ENCODE data around the gene TMEM163.
"Not testable (repeated sequence)": the region's sequence is repeated elsewhere in the genome, so short reads cannot be mapped to it uniquely, and the experiment has no call there.

The TMEM163 gene

GRCh38 chr2:134728163-134728562, 9.4 kb upstream of the TMEM163 start:
- no CpG with 5 or more reads among the region's 3 CpGs for WGBS (ENCODE audit: extremely low coverage, insufficient coverage, low lambda C conversion rate)

GRCh38 chr2:134727385-134727784, 8.6 kb upstream of the TMEM163 start:
- H2AK5ac ChIP-seq (ENCODE audit: low read length) = no peak overlapping the region
- no peaks in the 10 kb centered on the region for H3K79me2 ChIP-seq (ENCODE audit: control insufficient read depth, insufficient read depth, low read length)
- H3K27ac ChIP-seq (ENCODE audit: low read depth, low read length) = no peak overlapping the region
- H3K23ac ChIP-seq (ENCODE audit: low read length) = no peak overlapping the region
- H4K5ac ChIP-seq (ENCODE audit: low read length) = no peak overlapping the region
- peak; percentile 44 for DNase-seq
- no peaks in the 10 kb centered on the region for H3K27me3 ChIP-seq (ENCODE audit: insufficient read depth, low read length, poor library complexity)
- H2BK120ac ChIP-seq (ENCODE audit: low read depth, low read length) = no peak overlapping the region
- H3K4ac ChIP-seq (ENCODE audit: low read depth, low read length) = no peak overlapping the region
- H3K4me3 ChIP-seq (ENCODE audit: low read length) = no peak overlapping the region
- H3K4me1 ChIP-seq (ENCODE audit: control insufficient read depth, low read depth, low read length) = no peaks in the 10 kb centered on the region
- H3K36me3 ChIP-seq (ENCODE audit: control insufficient read depth, insufficient read depth, low read length) = no peaks in the 10 kb centered on the region
- H3K79me1 ChIP-seq (ENCODE audit: low read length) = no peaks in the 10 kb centered on the region
- H3K9ac ChIP-seq (ENCODE audit: low read length) = no peak overlapping the region
- no peak overlapping the region for H3K4me2 ChIP-seq (ENCODE audit: low read length)
- WGBS (ENCODE audit: extremely low coverage, insufficient coverage, low lambda C conversion rate) = no CpG with 5 or more reads among the region's 4 CpGs
- no peak overlapping the region for H4K8ac ChIP-seq (ENCODE audit: low read depth, low read length)
- H2BK15ac ChIP-seq (replicated peaks; ENCODE audit: low read depth) = no peak overlapping the region
- no peak overlapping the region for H3K56ac ChIP-seq (ENCODE audit: low read length)
- H2BK5ac ChIP-seq (ENCODE audit: low read length) = no peak overlapping the region
- H3K18ac ChIP-seq (ENCODE audit: low read length) = no peak overlapping the region

More at GRCh38 chr2:134728163-134728562, 9.4 kb upstream of the TMEM163 start:
- DNase-seq = no peak
- Histone ChIP-seq H2BK120ac (ENCODE audit: low read depth, low read length) (no peak overlapping the region), H4K5ac (ENCODE audit: low read length) (no peak overlapping the region), H3K4me3 (ENCODE audit: low read length) (no peak overlapping the region), H3K27me3 (ENCODE audit: insufficient read depth, low read length, poor library complexity) (no peaks in the 10 kb centered on the region), H3K4ac (ENCODE audit: low read depth, low read length) (no peak overlapping the region), H4K8ac (ENCODE audit: low read depth, low read length) (no peak overlapping the region), H3K36me3 (ENCODE audit: control insufficient read depth, insufficient read depth, low read length) (no peaks in the 10 kb centered on the region), H3K23ac (ENCODE audit: low read length) (no peak overlapping the region), H3K4me1 (ENCODE audit: control insufficient read depth, low read depth, low read length) (no peaks in the 10 kb centered on the region), H2AK5ac (ENCODE audit: low read length) (no peak overlapping the region), H3K9ac (ENCODE audit: low read length) (no peak overlapping the region), H3K4me2 (ENCODE audit: low read length) (no peak overlapping the region), H3K79me2 (ENCODE audit: control insufficient read depth, insufficient read depth, low read length) (no peaks in the 10 kb centered on the region), H3K27ac (ENCODE audit: low read depth, low read length) (no peak overlapping the region), H3K56ac (ENCODE audit: low read length) (no peak overlapping the region), H2BK5ac (ENCODE audit: low read length) (no peak overlapping the region), H2BK15ac (replicated peaks; ENCODE audit: low read depth) (no peak overlapping the region), H3K18ac (ENCODE audit: low read length) (no peak overlapping the region), H3K79me1 (ENCODE audit: low read length) (no peaks in the 10 kb centered on the region)

- H3K79me1 ChIP-seq (ENCODE audit: low read length) = no peaks in the 10 kb centered on the region
- no peak overlapping the region for H4K5ac ChIP-seq (ENCODE audit: low read length)
- H3K79me2 ChIP-seq (ENCODE audit: control insufficient read depth, insufficient read depth, low read length) = no peaks in the 10 kb centered on the region
- no peak overlapping the region for H2AK5ac ChIP-seq (ENCODE audit: low read length)
- H2BK5ac ChIP-seq (ENCODE audit: low read length) = no peak overlapping the region
- H4K8ac ChIP-seq (ENCODE audit: low read depth, low read length) = no peak overlapping the region
- no peak overlapping the region for H3K4me2 ChIP-seq (ENCODE audit: low read length)
- no peak overlapping the region for H2BK15ac ChIP-seq (replicated peaks; ENCODE audit: low read depth)
- no peak overlapping the region for H3K23ac ChIP-seq (ENCODE audit: low read length)
- no peak overlapping the region for H3K56ac ChIP-seq (ENCODE audit: low read length)
- no peak overlapping the region for H3K27ac ChIP-seq (ENCODE audit: low read depth, low read length)
- no peak overlapping the region for H2BK120ac ChIP-seq (ENCODE audit: low read depth, low read length)
- no peak overlapping the region for H3K4me3 ChIP-seq (ENCODE audit: low read length)
- H3K36me3 ChIP-seq (ENCODE audit: control insufficient read depth, insufficient read depth, low read length) = no peaks in the 10 kb centered on the region
- H3K4me1 ChIP-seq (ENCODE audit: control insufficient read depth, low read depth, low read length) = no peaks in the 10 kb centered on the region
- no peak overlapping the region for H3K9ac ChIP-seq (ENCODE audit: low read length)
- no peak for DNase-seq
- H3K18ac ChIP-seq (ENCODE audit: low read length) = no peak overlapping the region
- no peak overlapping the region for H3K4ac ChIP-seq (ENCODE audit: low read depth, low read length)
- H3K27me3 ChIP-seq (ENCODE audit: insufficient read depth, low read length, poor library complexity) = no peaks in the 10 kb centered on the region
Measured at GRCh38 chr2:134726645-134727044, 7.8 kb upstream of the TMEM163 start.

GRCh38 chr2:134725876-134726275, 7.1 kb upstream of the TMEM163 start:
- H3K18ac ChIP-seq (ENCODE audit: low read length) = no peak overlapping the region
- H2BK120ac ChIP-seq (ENCODE audit: low read depth, low read length) = no peak overlapping the region
- H3K23ac ChIP-seq (ENCODE audit: low read length) = no peak overlapping the region
- H4K8ac ChIP-seq (ENCODE audit: low read depth, low read length) = no peak overlapping the region
- no peak overlapping the region for H3K27ac ChIP-seq (ENCODE audit: low read depth, low read length)
- H3K79me2 ChIP-seq (ENCODE audit: control insufficient read depth, insufficient read depth, low read length) = no peaks in the 10 kb centered on the region
- H2BK5ac ChIP-seq (ENCODE audit: low read length) = no peak overlapping the region
- H2AK5ac ChIP-seq (ENCODE audit: low read length) = no peak overlapping the region
- no peak overlapping the region for H2BK15ac ChIP-seq (replicated peaks; ENCODE audit: low read depth)
- no peak overlapping the region for H3K56ac ChIP-seq (ENCODE audit: low read length)
- no peak overlapping the region for H4K5ac ChIP-seq (ENCODE audit: low read length)
- no peaks in the 10 kb centered on the region for H3K27me3 ChIP-seq (ENCODE audit: insufficient read depth, low read length, poor library complexity)
- no peak overlapping the region for H3K4me2 ChIP-seq (ENCODE audit: low read length)
- no peak overlapping the region for H3K4ac ChIP-seq (ENCODE audit: low read depth, low read length)
- no peak for DNase-seq
- H3K9ac ChIP-seq (ENCODE audit: low read length) = no peak overlapping the region
- H3K79me1 ChIP-seq (ENCODE audit: low read length) = no peaks in the 10 kb centered on the region
- no peaks in the 10 kb centered on the region for H3K4me1 ChIP-seq (ENCODE audit: control insufficient read depth, low read depth, low read length)
- no peak overlapping the region for H3K4me3 ChIP-seq (ENCODE audit: low read length)
- H3K36me3 ChIP-seq (ENCODE audit: control insufficient read depth, insufficient read depth, low read length) = no peaks in the 10 kb centered on the region

GRCh38 chr2:134724341-134724740, 5.5 kb upstream of the TMEM163 start:
- Histone ChIP-seq H3K4me3 (ENCODE audit: low read length) (no peak overlapping the region), H3K27ac (ENCODE audit: low read depth, low read length) (no peak overlapping the region), H3K9ac (ENCODE audit: low read length) (no peak overlapping the region), H3K27me3 (ENCODE audit: insufficient read depth, low read length, poor library complexity) (peaks cover 14% of the 10 kb centered on the region), H3K18ac (ENCODE audit: low read length) (no peak overlapping the region), H3K79me2 (ENCODE audit: control insufficient read depth, insufficient read depth, low read length) (no peaks in the 10 kb centered on the region), H2BK15ac (replicated peaks; ENCODE audit: low read depth) (no peak overlapping the region), H3K56ac (ENCODE audit: low read length) (no peak overlapping the region), H2AK5ac (ENCODE audit: low read length) (no peak overlapping the region), H3K36me3 (ENCODE audit: control insufficient read depth, insufficient read depth, low read length) (no peaks in the 10 kb centered on the region), H3K79me1 (ENCODE audit: low read length) (no peaks in the 10 kb centered on the region), H4K5ac (ENCODE audit: low read length) (no peak overlapping the region), H4K8ac (ENCODE audit: low read depth, low read length) (no peak overlapping the region), H3K4me1 (ENCODE audit: control insufficient read depth, low read depth, low read length) (no peaks in the 10 kb centered on the region), H3K4ac (ENCODE audit: low read depth, low read length) (no peak overlapping the region), H3K4me2 (ENCODE audit: low read length) (no peak overlapping the region), H2BK5ac (ENCODE audit: low read length) (no peak overlapping the region), H2BK120ac (ENCODE audit: low read depth, low read length) (no peak overlapping the region), H3K23ac (ENCODE audit: low read length) (no peak overlapping the region)
- WGBS (ENCODE audit: extremely low coverage, insufficient coverage, low lambda C conversion rate) = no CpG with 5 or more reads among the region's 1 CpG
- peak; percentile 58 for DNase-seq

- H2BK15ac ChIP-seq (replicated peaks; ENCODE audit: low read depth); H2BK120ac ChIP-seq (ENCODE audit: low read depth, low read length); H4K8ac ChIP-seq (ENCODE audit: low read depth, low read length); H3K4me1 ChIP-seq (ENCODE audit: control insufficient read depth, low read depth, low read length); H3K18ac ChIP-seq (ENCODE audit: low read length); H4K5ac ChIP-seq (ENCODE audit: low read length); H3K27ac ChIP-seq (ENCODE audit: low read depth, low read length); H3K4me3 ChIP-seq (ENCODE audit: low read length); H3K56ac ChIP-seq (ENCODE audit: low read length); H3K36me3 ChIP-seq (ENCODE audit: control insufficient read depth, insufficient read depth, low read length); H3K4me2 ChIP-seq (ENCODE audit: low read length); H3K4ac ChIP-seq (ENCODE audit: low read depth, low read length); DNase-seq; H3K23ac ChIP-seq (ENCODE audit: low read length); H3K79me1 ChIP-seq (ENCODE audit: low read length); H2AK5ac ChIP-seq (ENCODE audit: low read length); H2BK5ac ChIP-seq (ENCODE audit: low read length); H3K79me2 ChIP-seq (ENCODE audit: control insufficient read depth, insufficient read depth, low read length); H3K9ac ChIP-seq (ENCODE audit: low read length): not testable (repeated sequence)
- peaks cover 17% of the 10 kb centered on the region for H3K27me3 ChIP-seq (ENCODE audit: insufficient read depth, low read length, poor library complexity)
- no CpG with 5 or more reads among the region's 2 CpGs for WGBS (ENCODE audit: extremely low coverage, insufficient coverage, low lambda C conversion rate)
Measured at GRCh38 chr2:134723742-134724141, 4.9 kb upstream of the TMEM163 start.

All from mesendoderm (in vitro differentiated cells).